Transverse colon (tissue), 3 donors: ENCODE results near the gene SLIT3.

Experiments used
- CTCF ChIP-seq, 5 experiments: fragments of 200-600 bp in 3 of 5; fragments of 450-650 bp in 2 of 5; sonication (generic) in 3 of 5; IDR thresholded peaks; 1 replicate in 2 of 5; 2 replicates in 3 of 5; pipeline ENCODE4 v1.5.1; 2016 to 2017; ENCODE audit warnings: antibody characterized with exemption in 5 of 5, inconsistent platforms in 3 of 5, mild to moderate bottlenecking in 2 of 5, moderate library complexity in 1 of 5
- POLR2A ChIP-seq: fragments of 450-650 bp; IDR thresholded peaks from one replicate; pipeline ENCODE4 v1.6.1; 2016; ENCODE audit warnings: antibody characterized with exemption, mild to moderate bottlenecking, moderate library complexity

- TF ChIP-seq CTCF (IDR thresholded peaks at IDR 0.05), result no peak
- no peak for TF ChIP-seq POLR2A
Measured at GRCh38 chr5:168734119-168734518, 566.8 kb downstream of the SLIT3 start.
